Thyroid gland (tissue), 4 donors: ENCODE data around the gene MLXIPL. TPM values are rescaled to one million over a fixed set of nuclear protein-coding genes. Genes with fewer than 3 reads are reported as not detected.
"Not testable (repeated sequence)": the region's sequence is repeated elsewhere in the genome, so short reads cannot be mapped to it uniquely, and the experiment has no call there.

Experiments
- DNase-seq, 2 donors: peaks; one replicate each; pipeline ENCODE4 v3.0.0-alpha.2; 2019
- H3K27ac ChIP-seq, 3 donors: fragments of 200-600 bp; sonication (generic); 1 replicate in 2 of 3; 2 replicates in 1 of 3; pipeline ENCODE4 v1.5.1; 2016 to 2019; ENCODE audit warnings: mild to moderate bottlenecking in 1 of 3, moderate library complexity in 1 of 3
- H3K27me3 ChIP-seq: fragments of 200-600 bp; sonication (generic); one replicate; pipeline ENCODE4 v1.5.1; 2019
- H3K36me3 ChIP-seq, 2 donors: fragments of 200-600 bp; sonication (generic); one replicate each; pipeline ENCODE4 v1.5.1; 2016 to 2019
- H3K4me1 ChIP-seq, 2 donors: fragments of 200-600 bp; sonication (generic); one replicate each; pipeline ENCODE4 v1.5.1; 2017 to 2019
- H3K4me3 ChIP-seq, 3 donors: fragments of 200-600 bp; sonication (generic); replicated peaks in 1 of 3; 1 replicate in 2 of 3; 2 replicates in 1 of 3; pipeline ENCODE4 v1.5.1; 2016; ENCODE audit warnings: mild to moderate bottlenecking in 1 of 3
- H3K9me3 ChIP-seq: fragments of 200-600 bp; sonication (generic); one replicate; pipeline ENCODE4 v1.5.1; 2017
- POLR2A ChIP-seq, 2 donors: fragments of 450-650 bp; IDR thresholded peaks; one replicate each; pipeline ENCODE4 v1.6.1; 2017; ENCODE audit warnings: antibody characterized with exemption in 2 of 2, mild to moderate bottlenecking in 2 of 2, moderate library complexity in 1 of 2
- WGBS, 2 donors: methylation state at CpG; one replicate each; pipeline ENCODE4 v1.1.5; 2017; 5-methylcytosine and 5-hydroxymethylcytosine counted together
- intact Hi-C: fragments of 100-400 bp; cut with DNase I; formaldehyde crosslinking; loops from one replicate; pipeline ENCODE4 v1.15.1; 2023
- total RNA-seq, 4 donors: library from RNA; depleted of rRNA; stranded (reverse); fragments of >200 nt; gene quantifications; one replicate each; pipeline ENCODE4 v1.2.3, GENCODE V29; 2016
- TF ChIP-seq, protein P1 (sequence below), 6 experiments: fragments of 200-600 bp in 3 of 6; fragments of 450-650 bp in 3 of 6; sonication (generic) in 3 of 6; IDR thresholded peaks; one replicate each; pipeline ENCODE4 v1.5.1; 2016 to 2019; ENCODE audit warnings: antibody characterized with exemption in 6 of 6, mild to moderate bottlenecking in 2 of 6, inconsistent platforms in 1 of 6, moderate library complexity in 1 of 6

Gene MLXIPL
- total RNA-seq, 4 donors from 2014 or later = 3.7 to 39.5 (median 8.7) TPM

DNA sequence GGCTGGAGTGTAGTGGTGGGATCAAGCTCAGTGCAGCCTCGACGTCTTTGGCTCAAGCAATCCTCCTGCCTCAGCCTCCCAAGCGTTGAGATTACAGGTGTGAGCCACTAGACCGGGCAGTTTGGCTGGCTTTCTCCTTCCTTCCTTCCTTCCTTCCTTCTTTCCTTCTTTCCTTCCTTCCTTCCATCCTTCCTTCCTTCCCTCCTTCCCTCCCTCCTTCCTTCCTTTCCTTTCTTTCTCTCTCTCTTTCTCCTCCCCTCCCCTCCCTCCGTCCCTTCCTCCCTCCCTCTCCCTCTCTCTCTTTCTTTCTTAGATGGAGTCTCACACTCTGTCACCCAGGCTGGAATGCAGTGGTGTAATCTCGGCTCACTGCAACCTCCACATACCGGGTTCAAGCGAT is 35.7 kb upstream of the MLXIPL start:
- no peak overlapping the region for H3K27ac ChIP-seq
- intact Hi-C loops = no loop called here
- no peak for DNase-seq
- no peaks in the 10 kb centered on the region for H3K4me1 ChIP-seq
- H3K27me3 ChIP-seq = no peaks in the 10 kb centered on the region
- H3K36me3 ChIP-seq = no peaks in the 10 kb centered on the region
- TF ChIP-seq POLR2A (IDR thresholded peaks at IDR 0.05) = no peak
- TF ChIP-seq, protein P1, sequence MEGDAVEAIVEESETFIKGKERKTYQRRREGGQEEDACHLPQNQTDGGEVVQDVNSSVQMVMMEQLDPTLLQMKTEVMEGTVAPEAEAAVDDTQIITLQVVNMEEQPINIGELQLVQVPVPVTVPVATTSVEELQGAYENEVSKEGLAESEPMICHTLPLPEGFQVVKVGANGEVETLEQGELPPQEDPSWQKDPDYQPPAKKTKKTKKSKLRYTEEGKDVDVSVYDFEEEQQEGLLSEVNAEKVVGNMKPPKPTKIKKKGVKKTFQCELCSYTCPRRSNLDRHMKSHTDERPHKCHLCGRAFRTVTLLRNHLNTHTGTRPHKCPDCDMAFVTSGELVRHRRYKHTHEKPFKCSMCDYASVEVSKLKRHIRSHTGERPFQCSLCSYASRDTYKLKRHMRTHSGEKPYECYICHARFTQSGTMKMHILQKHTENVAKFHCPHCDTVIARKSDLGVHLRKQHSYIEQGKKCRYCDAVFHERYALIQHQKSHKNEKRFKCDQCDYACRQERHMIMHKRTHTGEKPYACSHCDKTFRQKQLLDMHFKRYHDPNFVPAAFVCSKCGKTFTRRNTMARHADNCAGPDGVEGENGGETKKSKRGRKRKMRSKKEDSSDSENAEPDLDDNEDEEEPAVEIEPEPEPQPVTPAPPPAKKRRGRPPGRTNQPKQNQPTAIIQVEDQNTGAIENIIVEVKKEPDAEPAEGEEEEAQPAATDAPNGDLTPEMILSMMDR (IDR thresholded peaks at IDR 0.05) = no peak
- no peaks in the 10 kb centered on the region for H3K9me3 ChIP-seq
- H3K4me3 ChIP-seq = no peak overlapping the region
- 71 to 76% methylated on average over 8 of the region's 8 CpGs for WGBS, 2 donors

DNA sequence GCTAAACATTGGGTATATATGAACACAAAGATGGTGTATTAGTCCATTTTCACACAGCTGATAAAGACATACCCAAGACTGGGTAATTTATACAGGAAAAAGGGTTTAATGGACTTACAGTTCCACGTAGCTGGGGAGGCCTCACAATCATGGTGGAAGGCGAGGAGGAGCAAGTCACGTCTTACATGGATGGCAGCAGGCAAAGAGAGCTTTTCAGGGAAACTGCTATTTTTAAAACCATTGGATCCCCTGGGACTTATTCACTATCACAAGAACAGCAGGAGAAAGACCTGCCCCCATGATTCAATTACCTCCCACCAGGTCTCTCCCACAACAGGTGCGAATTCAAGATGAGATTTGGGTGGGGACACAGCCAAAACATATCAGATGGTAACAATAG is 31.0 kb upstream of the MLXIPL start:
- H3K27me3 ChIP-seq, H3K4me3 ChIP-seq, intact Hi-C loops, H3K9me3 ChIP-seq, H3K36me3 ChIP-seq, H3K4me1 ChIP-seq, H3K27ac ChIP-seq, DNase-seq: not testable (repeated sequence)
- 86 to 87% methylated on average over 4 of the region's 4 CpGs for WGBS, 2 donors

DNA sequence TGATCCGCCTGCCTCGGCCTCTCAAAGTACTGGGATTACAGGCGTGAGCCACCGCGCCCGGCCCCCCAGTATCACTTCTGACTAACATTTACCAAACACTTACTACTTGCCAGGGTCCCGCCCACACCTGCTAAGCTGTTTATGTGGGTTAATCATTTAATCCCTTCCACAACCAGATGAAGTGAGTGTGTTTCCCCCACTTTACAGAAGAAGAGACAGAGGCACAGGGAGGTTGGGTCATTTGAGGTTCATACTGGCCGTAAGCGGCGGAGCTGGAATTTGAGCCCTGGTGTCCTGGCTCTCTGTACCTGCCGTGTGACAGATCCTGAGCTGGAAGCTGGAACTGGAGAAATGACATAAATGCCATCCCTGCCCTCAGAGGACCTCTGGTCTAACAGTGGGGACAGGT is 28.2 kb upstream of the MLXIPL start:
- intact Hi-C loops = no loop called here
- Histone ChIP-seq H3K4me1 (peaks cover 5 to 6% of the 10 kb centered on the region in 2 donors), H3K9me3 (no peaks in the 10 kb centered on the region), H3K4me3 (no peak overlapping the region), H3K27me3 (no peaks in the 10 kb centered on the region), H3K36me3 (no peaks in the 10 kb centered on the region), H3K27ac (no peak overlapping the region)
- WGBS, 2 donors = 61 to 62% methylated on average over 11 of the region's 11 CpGs
- no peak for DNase-seq
- TF ChIP-seq, protein P1 (IDR thresholded peaks at IDR 0.05) = no peak
- no peak for TF ChIP-seq POLR2A (IDR thresholded peaks at IDR 0.05)

DNA sequence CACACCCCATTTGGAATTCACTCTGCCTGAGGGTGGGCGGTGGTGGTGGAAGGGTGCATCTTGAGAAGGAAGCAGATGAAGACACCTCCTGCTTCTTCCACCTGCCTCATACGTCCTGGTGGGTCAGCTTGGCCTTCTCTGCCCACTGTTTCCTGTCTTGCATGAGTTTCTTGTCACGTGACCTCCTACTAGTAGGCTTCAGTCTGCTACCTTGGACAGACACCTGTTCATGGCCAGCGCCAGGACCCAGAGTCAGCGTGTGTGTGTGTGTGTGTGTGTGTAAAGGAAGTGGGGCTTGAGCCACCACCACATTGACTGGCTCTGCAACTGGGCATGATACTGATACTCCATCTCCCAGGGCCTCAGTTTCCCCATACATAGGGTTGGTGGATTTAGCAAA is 26.2 kb upstream of the MLXIPL start:
- no peak overlapping the region for H3K27ac ChIP-seq
- intact Hi-C loops = no loop called here
- no peak for DNase-seq
- 60 to 67% methylated on average over 5 of the region's 5 CpGs for WGBS, 2 donors
- H3K4me1 ChIP-seq = peaks cover 5 to 8% of the 10 kb centered on the region in 2 donors
- TF ChIP-seq, protein P1 (IDR thresholded peaks at IDR 0.05) = no peak
- no peak for TF ChIP-seq POLR2A (IDR thresholded peaks at IDR 0.05)
- no peak overlapping the region for H3K4me3 ChIP-seq
- no peaks in the 10 kb centered on the region for H3K36me3 ChIP-seq
- H3K27me3 ChIP-seq = no peaks in the 10 kb centered on the region
- H3K9me3 ChIP-seq = no peaks in the 10 kb centered on the region

DNA sequence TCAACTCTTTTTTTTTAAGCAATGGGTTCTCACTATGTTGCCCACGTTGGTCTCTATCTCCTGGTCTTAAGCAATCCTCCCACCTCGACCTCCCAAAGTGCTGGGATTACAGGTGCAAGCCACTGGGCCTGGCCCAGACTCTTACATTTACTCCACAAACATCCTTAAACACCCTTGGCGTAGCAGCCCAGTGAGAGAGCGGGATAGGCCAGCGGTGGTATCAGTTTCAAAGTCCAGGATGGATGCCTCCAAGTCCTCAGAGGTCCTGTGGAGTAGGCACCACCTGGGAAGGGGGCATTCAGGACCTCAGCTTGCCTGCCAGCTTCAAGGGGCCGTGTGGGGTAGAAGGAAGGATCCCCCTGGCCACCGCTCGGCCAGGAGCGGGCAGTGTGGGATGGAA is 25.3 kb upstream of the MLXIPL start:
- no peak for DNase-seq
- Histone ChIP-seq H3K9me3 (no peaks in the 10 kb centered on the region), H3K4me1 (peaks cover 5 to 8% of the 10 kb centered on the region in 2 donors), H3K4me3 (no peak overlapping the region), H3K27me3 (no peaks in the 10 kb centered on the region), H3K27ac (no peak overlapping the region), H3K36me3 (no peaks in the 10 kb centered on the region)
- intact Hi-C loops = no loop called here
- TF ChIP-seq, protein P1 (IDR thresholded peaks at IDR 0.05) = no peak
- TF ChIP-seq POLR2A (IDR thresholded peaks at IDR 0.05) = no peak
- 52 to 68% methylated on average over 5 to 9 of the region's 9 CpGs for WGBS, 2 donors
